CD1c-positive myeloid dendritic cell (primary cell): Measurements from ENCODE around the gene RNF167.
"Not testable (repeated sequence)": the region's sequence is repeated elsewhere in the genome, so short reads cannot be mapped to it uniquely, and the experiment has no call there.

Source experiments
- DNase-seq: peaks from one replicate; pipeline ENCODE4 v3.0.0-alpha.2; 2016; ENCODE audit errors: extremely low spot score

RNF167 gene

DNA sequence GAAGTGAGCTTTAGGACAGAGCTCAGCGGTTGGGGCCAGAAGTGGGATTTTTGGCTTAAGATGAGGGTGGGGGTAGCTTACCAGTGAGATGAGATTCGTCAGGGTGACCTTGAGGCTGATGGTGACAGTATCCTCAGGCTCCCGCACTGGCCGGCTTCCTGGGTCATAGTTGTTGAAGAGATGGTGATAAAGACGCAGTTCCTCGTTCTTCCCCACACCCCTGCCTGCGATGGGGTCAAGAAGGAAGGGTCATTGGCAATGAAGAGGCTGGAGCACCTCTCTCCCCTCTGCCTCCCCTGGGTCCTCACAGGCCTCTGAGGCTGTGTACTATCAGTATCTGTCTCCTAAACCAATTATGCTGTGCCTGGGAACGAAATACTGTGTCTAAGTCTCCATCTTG, 37.5 kb upstream of the RNF167 start:
- DNase-seq, result no peak

GRCh38 chr17:4903051-4903818, 36.8 kb upstream of the RNF167 start, which contains the start of gene CHRNE:
Gene CHRNE, minus strand, starts transcription at chr17:4903098. Its CDS starts 35 bp downstream, at chr17:4903063.
- peak; percentile 77 for DNase-seq

DNA sequence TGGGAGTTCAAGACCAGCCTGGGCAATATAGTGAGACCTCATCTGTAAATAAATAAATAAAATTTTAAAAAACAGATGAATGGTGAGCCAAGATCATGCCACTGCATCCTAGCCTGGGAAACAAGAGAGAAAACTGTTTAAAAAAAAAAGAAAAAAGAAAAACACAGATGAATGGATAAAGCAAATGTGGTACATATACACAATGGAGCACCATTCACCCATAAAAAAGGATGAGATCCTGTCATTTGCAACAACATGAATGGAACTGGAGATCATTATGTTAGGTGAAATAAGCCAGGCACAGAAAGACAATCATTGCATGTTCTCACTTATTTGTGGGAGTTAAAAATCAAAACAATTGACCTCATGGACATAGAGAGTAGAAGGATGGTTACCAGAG, 33.4 kb upstream of the RNF167 start:
- not testable (repeated sequence) for DNase-seq

DNA sequence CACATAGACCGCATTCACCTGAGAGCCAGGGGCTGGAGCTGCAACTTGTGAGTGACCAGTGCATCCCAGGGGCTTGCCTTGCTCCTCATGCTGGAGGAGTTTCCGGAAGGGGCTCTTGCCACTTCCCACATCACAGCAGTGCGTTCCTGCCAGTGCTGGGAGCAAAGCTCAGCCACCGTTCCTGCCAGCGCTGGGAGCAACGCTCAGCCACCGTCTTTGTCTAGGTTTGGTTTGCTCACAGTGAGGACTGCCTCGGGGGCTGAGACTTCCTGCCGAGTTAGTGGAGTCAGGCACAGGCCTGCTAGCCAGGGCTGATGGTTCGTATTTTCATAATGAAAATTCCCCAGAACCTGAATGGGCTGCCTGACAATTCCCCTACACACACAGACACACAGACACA, 31.8 kb upstream of the RNF167 start:
- DNase-seq, result no peak

DNA sequence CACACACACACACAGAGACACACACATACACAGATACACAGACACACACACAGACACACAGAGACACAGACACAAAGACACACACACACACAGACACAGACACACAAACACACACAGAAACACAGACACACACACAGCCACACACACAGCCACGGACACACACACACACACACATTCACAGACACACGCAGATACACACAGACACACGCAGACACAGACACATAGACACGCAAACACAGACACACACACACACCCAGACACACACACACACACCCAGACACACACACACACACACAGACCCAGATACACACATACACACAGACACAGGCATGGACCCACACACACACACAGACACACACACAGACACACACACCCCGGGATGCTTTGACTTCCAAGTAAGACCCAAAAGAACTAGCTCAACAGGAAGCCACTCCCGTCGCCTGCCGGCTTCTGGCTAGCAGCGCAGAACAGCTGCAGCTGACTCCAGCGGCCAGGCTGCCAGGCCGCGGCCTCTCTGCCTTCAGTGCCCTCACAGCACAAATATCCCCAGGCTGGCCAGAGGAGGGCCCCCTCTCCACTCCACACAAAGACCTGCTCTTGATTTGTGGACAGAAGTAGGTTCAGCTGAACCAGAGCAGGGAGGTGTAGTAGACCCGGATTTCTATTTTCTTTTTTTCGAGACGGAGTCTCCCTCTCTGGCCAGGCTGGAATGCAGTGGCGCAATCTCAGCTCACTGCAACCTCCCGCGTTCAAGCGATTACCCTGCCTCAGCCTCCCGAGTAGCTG, 31.2 kb upstream of the RNF167 start:
- DNase-seq, result peak; percentile 88

GRCh38 chr17:4913994-4914393, 26.1 kb upstream of the RNF167 start:
- no peak for DNase-seq

GRCh38 chr17:4914551-4914950, 25.5 kb upstream of the RNF167 start:
- DNase-seq, result not testable (repeated sequence)

DNA sequence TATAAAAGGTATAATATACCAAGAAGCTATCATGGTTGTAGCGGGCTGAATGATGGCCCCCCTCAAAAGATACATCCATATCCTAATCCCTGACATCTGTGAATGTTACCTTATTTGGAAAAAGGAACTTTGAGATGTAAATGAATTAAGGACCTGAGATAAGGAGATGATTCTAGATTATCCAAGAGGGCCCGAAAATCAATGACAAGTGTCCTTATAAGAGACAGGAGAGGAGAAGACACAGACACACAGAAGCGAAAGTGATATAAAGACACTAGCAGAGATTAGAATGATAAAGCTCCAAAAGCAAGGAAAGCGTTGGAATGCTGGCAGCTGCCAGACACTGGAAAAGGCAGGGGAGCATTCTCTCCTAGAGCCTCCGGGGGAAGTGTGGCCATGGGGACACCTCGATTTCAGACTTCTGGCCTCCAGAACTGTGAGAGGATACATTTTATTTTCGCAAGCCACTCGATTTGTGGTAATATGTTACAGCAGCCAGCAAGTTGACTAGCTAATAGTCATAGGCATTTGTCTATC, 20.5 kb upstream of the RNF167 start:
- DNase-seq, result no peak

GRCh38 chr17:4920351-4921048, 19.6 kb upstream of the RNF167 start:
- DNase-seq, result peak; percentile 93

- DNase-seq, result no peak
These were observed 18.7 kb upstream of the RNF167 start for GRCh38 chr17:4921320-4921719.

DNA sequence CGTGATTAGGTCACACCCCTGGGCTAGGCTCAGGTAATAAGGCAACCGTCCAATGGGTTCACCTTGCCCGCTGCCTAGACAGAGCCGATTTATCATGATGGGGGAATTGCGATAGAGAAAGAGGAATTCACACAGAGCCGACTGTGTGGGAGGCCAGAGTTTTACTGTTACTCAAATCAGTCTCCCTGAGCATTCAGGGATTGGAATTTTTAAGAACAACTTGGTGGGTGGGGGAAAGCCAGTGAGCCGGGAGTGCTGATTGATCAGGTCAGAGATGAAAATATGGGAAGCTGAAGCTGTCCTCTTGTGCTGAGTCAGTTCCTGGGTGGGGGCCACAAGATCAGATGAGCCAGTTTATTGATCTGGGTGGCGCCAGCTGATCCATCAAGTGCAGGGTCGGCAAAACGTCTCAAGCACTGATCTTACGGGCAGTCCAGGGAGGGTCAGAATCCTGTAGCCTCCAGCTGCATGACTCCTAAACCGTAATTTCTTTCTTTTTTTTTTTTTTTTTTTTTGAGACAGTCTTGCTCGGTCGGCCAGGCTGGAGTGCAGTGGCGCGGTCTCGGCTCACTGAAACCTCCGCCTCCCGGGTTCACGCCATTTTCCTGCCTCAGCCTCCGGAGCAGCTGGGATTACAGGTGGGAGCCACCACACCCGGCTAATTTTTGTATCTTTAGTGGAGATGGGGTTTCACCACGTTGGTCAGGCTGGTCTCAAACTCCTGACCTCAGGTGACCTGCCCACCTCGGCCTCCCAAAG, 13.3 kb upstream of the RNF167 start:
- peak; percentile 33 for DNase-seq

DNA sequence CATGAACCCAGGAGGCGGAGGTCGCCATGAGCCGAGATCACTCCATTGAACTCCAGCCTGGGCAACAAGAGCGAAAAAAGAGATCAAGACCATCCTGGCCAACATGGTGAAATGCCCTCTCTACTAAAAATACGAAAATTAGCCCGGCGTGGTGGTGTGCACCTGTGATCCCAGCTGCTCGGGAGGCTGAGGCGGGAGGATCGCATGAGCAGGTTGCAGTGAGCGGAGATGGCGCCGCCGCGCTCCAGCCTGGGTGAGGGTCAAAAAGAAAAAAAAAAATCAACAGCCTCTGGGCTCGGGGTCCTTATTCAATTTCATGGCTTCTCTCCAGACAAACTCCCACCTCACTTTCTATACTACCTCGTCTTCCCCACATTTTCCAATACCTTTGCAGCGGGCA, 11.2 kb upstream of the RNF167 start:
- no peak for DNase-seq

DNA sequence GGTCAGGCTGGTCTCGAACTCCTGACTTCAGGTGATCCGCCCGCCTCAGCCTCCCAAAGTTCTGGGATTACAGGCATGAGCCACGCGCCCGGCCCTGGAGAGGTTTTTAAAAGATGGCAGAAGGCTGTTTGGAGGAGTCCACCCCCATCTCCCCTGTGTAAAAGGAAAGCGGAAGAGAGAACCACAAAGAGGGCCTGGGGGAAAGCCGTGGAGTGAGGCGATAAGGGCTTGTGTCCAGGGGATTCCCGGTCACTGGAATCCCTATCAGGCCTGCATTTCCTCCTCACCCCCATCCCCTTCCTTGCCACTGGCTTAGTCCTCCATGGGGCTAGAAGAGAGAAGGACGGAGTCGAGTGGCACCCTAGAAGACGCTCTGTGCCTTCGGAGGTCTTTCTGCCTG, 8.1 kb upstream of the RNF167 start, which contains the start of gene GP1BA:
GP1BA (plus strand) TSS at position 315 of the 400 bp plus-strand sequence. CDS start 328 bp downstream, outside the sequence.
- DNase-seq, result peak; percentile 32

- no peak for DNase-seq
These were observed 7.3 kb upstream of the RNF167 start for GRCh38 chr17:4932756-4933155.

- no peak for DNase-seq
These were observed 6.4 kb upstream of the RNF167 start for GRCh38 chr17:4933646-4934045.

GRCh38 chr17:4934173-4934979, 5.7 kb upstream of the RNF167 start:
- DNase-seq, result peak; percentile 49

- no peak for DNase-seq
These were observed 4.4 kb upstream of the RNF167 start for GRCh38 chr17:4935650-4936049.

DNA sequence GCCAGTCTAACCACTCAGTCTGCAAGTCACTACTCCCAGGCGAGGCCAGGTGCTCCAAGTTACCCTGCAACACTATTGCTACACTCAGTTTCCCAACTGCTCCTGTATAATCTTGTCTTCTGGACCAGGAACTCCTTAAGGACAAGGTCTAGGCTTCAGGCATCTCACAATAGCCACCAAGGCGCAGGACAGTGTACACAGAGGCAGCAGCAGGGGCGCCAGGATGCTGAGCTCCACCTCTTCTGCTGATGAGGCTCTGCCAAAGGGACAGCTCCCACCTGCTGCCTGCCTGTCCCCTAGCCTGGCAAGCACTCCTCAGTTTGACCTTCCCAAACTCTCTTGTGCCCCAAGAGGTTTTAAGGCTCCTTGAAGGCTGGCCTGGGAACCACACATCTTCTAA, 3.6 kb upstream of the RNF167 start:
- DNase-seq, result no peak

DNA sequence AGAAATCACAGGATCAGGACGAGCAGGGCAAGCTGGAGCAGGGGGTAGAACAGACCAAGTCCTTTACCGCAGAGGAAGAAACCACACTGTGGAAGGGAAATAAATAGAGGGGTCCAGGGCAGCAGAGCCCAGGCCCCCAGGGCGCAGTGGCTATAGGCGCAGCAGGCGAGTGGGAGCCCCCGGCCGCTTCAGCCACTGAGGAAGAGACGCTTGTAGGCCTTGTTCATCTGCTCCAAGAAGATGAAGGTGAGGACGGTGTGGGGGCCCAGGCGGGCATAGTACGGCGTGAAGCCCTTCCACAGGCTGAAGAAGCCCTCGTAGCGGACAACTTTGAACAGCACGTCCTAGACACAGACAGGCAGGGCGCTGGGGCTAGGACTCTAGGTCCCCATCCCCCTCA, 2.5 kb upstream of the RNF167 start:
- no peak for DNase-seq

DNA sequence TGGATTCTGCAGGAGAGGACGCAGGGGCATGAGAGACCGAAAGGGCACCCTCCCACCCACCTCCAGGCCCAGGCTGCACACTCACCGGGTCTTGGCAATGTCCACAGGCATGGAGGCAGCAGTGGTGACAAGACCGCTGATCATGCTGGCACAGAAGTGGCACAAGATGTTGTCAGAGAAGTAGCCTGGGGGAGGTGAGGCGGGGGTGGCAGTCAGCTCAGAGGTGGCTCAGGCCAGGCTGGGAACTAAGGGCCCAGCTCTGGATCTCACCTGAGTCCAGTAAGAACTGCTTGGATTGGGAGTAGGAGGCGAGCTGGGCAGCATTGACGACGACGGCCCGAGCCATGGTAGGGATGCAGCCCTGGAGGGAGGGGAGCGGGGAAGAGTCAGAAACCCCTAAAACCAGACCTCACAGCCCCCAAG, 2.0 kb upstream of the RNF167 start:
- no peak for DNase-seq
